HepG2 (cell line): ENCODE results near the gene EPG5. TPM values are rescaled to one million over a fixed set of nuclear protein-coding genes. Genes with fewer than 3 reads are reported as not detected.

Source experiments
- CBX2 ChIP-seq, 2 experiments: fragments of 200-600 bp in 1 of 2; sonication (generic); formaldehyde crosslinking in 1 of 2; IDR thresholded peaks; 2 replicates each; pipeline versions ENCODE4 v1.7.0 to v1.8.1; 2018 to 2022; ENCODE audit warnings: low read depth in 2 of 2, low read length in 1 of 2, mild to moderate bottlenecking in 1 of 2, missing genetic modification reagents in 1 of 2
- CC2D1A ChIP-seq: sonication (generic); formaldehyde crosslinking; IDR thresholded peaks from 2 replicates; pipeline ENCODE4 v1.8.1; 2023; ENCODE audit warnings: mild to moderate bottlenecking, missing genetic modification reagents
- DNMT3B ChIP-seq: conservative IDR thresholded peaks from 2 replicates; pipeline ENCODE4 v1.6.1; 2016; ENCODE audit warnings: missing biosample characterization, control low read depth
- GABPB1 ChIP-seq: IDR thresholded peaks from 2 replicates; pipeline ENCODE4 v1.6.1; 2016; ENCODE audit warnings: mild to moderate bottlenecking, missing genetic modification reagents, moderate library complexity, missing compliant biosample characterization
- HNF4G ChIP-seq, 2 experiments: sonication (generic) in 1 of 2; formaldehyde crosslinking in 1 of 2; IDR thresholded peaks; 2 replicates each; pipeline versions ENCODE4 v1.4.0 to v1.6.1; 2011 to 2020; ENCODE audit warnings: borderline replicate concordance in 2 of 2, low read depth in 2 of 2, mild to moderate bottlenecking in 2 of 2, low read length in 1 of 2, missing genetic modification reagents in 1 of 2, moderate library complexity in 1 of 2
- HOXD1 ChIP-seq: sonication (generic); formaldehyde crosslinking; IDR thresholded peaks from 2 replicates; pipeline ENCODE4 v1.5.0; 2020; ENCODE audit warnings: missing genetic modification reagents
- IRF1 ChIP-seq: sonication (generic); formaldehyde crosslinking; IDR thresholded peaks from 2 replicates; pipeline ENCODE4 v1.4.0; 2020; ENCODE audit warnings: low read depth, mild to moderate bottlenecking, missing genetic modification reagents
- MTERF4 ChIP-seq: sonication (generic); formaldehyde crosslinking; IDR thresholded peaks from 2 replicates; pipeline ENCODE4 v1.8.0; 2023; ENCODE audit warnings: mild to moderate bottlenecking, missing genetic modification reagents
- MZF1 ChIP-seq: sonication (generic); formaldehyde crosslinking; IDR thresholded peaks from 2 replicates; pipeline ENCODE4 v1.8.1; 2023; ENCODE audit warnings: mild to moderate bottlenecking, missing genetic modification reagents, borderline replicate concordance
- PAX8 ChIP-seq: sonication (generic); formaldehyde crosslinking; IDR thresholded peaks from 2 replicates; pipeline ENCODE4 v1.8.0; 2022; ENCODE audit warnings: mild to moderate bottlenecking, missing genetic modification reagents, borderline replicate concordance
- RELA ChIP-seq: sonication (generic); formaldehyde crosslinking; IDR thresholded peaks from 2 replicates; pipeline ENCODE4 v1.4.0; 2020; ENCODE audit warnings: missing genetic modification reagents
- SMARCC2 ChIP-seq: fragments of 450-650 bp; IDR thresholded peaks from 2 replicates; pipeline ENCODE4 v1.6.1; 2017; ENCODE audit warnings: antibody characterized with exemption, mild to moderate bottlenecking
- TBL1XR1 ChIP-seq: fragments of 150-350 bp; IDR thresholded peaks from 2 replicates; pipeline ENCODE4 v1.6.1; 2014; ENCODE audit warnings: borderline replicate concordance, low read length; ENCODE audit not compliant: partially characterized antibody
- TOE1 ChIP-seq: sonication (generic); formaldehyde crosslinking; IDR thresholded peaks from 2 replicates; pipeline ENCODE4 v1.4.0; 2020; ENCODE audit warnings: mild to moderate bottlenecking, missing genetic modification reagents
- YEATS2 ChIP-seq: sonication (generic); formaldehyde crosslinking; IDR thresholded peaks from 2 replicates; pipeline ENCODE4 v1.4.0; 2020; ENCODE audit warnings: missing genetic modification reagents, borderline replicate concordance
- ZMAT5 ChIP-seq: sonication (generic); formaldehyde crosslinking; IDR thresholded peaks from 2 replicates; pipeline ENCODE4 v1.5.0; 2020; ENCODE audit warnings: mild to moderate bottlenecking, low read depth, missing genetic modification reagents, borderline replicate concordance
- ZNF224 ChIP-seq: sonication (generic); formaldehyde crosslinking; IDR thresholded peaks from 2 replicates; pipeline ENCODE4 v1.5.0; 2020; ENCODE audit warnings: mild to moderate bottlenecking, missing genetic modification reagents
- ZNF281 ChIP-seq: sonication (generic); formaldehyde crosslinking; IDR thresholded peaks from 2 replicates; pipeline ENCODE4 v1.4.0; 2020; ENCODE audit warnings: missing genetic modification reagents, borderline replicate concordance
- ZNF331 ChIP-seq: sonication (generic); formaldehyde crosslinking; IDR thresholded peaks from 2 replicates; pipeline ENCODE4 v1.4.0; 2020; ENCODE audit warnings: missing genetic modification reagents
- ZNF33A ChIP-seq: sonication (generic); formaldehyde crosslinking; IDR thresholded peaks from 2 replicates; pipeline ENCODE4 v1.5.1; 2020; ENCODE audit warnings: missing genetic modification reagents, mild to moderate bottlenecking, moderate library complexity, borderline replicate concordance
- ZNF343 ChIP-seq: sonication (generic); formaldehyde crosslinking; IDR thresholded peaks from 2 replicates; pipeline ENCODE4 v1.4.0; 2020; ENCODE audit warnings: mild to moderate bottlenecking, missing genetic modification reagents
- ZNF576 ChIP-seq: sonication (generic); formaldehyde crosslinking; IDR thresholded peaks from 2 replicates; pipeline ENCODE4 v1.4.0; 2020; ENCODE audit warnings: mild to moderate bottlenecking, missing genetic modification reagents
- polyA plus RNA-seq, 8 experiments: library from polyadenylated mRNA; depleted of rRNA in 3 of 8; stranded (reverse) in 7 of 8; unstranded in 1 of 8; fragments of >200 nt; fragmentation: Illumina TruSeq in 4 of 8; extraction: Trizol in 4 of 8; gene quantifications; 2 replicates each; pipeline versions ENCODE4 v1.2.1 to v1.2.3, GENCODE V29; 2011 to 2016; ENCODE audit warnings: low read depth in 4 of 8, missing spikeins in 1 of 8, mixed read lengths in 1 of 8; ENCODE audit not compliant: insufficient read depth in 1 of 8
- total RNA-seq, 5 experiments: library from RNA; depleted of rRNA; stranded (reverse); fragments of >200 nt; fragmentation: Illumina TruSeq; extraction: Trizol; gene quantifications; 2 replicates each; pipeline ENCODE4 v1.2.3, GENCODE V29; 2016; ENCODE audit warnings: low read depth in 1 of 5

EPG5 gene
- total and polyA plus RNA-seq, 2 of the 13 experiments (the other 11 are each of a cell fraction or from before 2014, with no cell fraction given), result 6.7 to 9.3 TPM

- TF ChIP-seq ZNF281 (CRISPR knock-in tag), result no peak
- no peak for TF ChIP-seq RELA (CRISPR knock-in tag)
- no peak for TF ChIP-seq DNMT3B (CRISPR knock-in tag)
- no peak for TF ChIP-seq ZMAT5 (CRISPR knock-in tag)
- TF ChIP-seq CBX2 (IDR thresholded peaks at IDR 0.05; ENCODE audit: low read depth, low read length), result no peak
- no peak for TF ChIP-seq CBX2 (CRISPR knock-in tag; IDR thresholded peaks at IDR 0.05; ENCODE audit: low read depth)
- peak; percentile 93 for TF ChIP-seq YEATS2
- no peak for TF ChIP-seq SMARCC2
- peak; percentile 84 for TF ChIP-seq ZNF331 (CRISPR knock-in tag)
- no peak for TF ChIP-seq IRF1
- no peak for TF ChIP-seq TOE1 (CRISPR knock-in tag)
- no peak for TF ChIP-seq MTERF4
- 0 out of 2 replicates have a peak, but pooled peaks have one; percentile 32 for TF ChIP-seq ZNF343 (CRISPR knock-in tag)
- peak; percentile 84 for TF ChIP-seq TBL1XR1
- TF ChIP-seq PAX8 (CRISPR knock-in tag), result no peak
- TF ChIP-seq ZNF224 (CRISPR knock-in tag), result no peak
- TF ChIP-seq ZNF576 (CRISPR knock-in tag), result no peak
- no peak for TF ChIP-seq CC2D1A (CRISPR knock-in tag)
- TF ChIP-seq GABPB1 (CRISPR knock-in tag), result peak; percentile 84
- TF ChIP-seq ZNF33A (CRISPR knock-in tag), result 0 out of 2 replicates have a peak, but pooled peaks have one; percentile 33
- no peak for TF ChIP-seq MZF1
- TF ChIP-seq HNF4G (IDR thresholded peaks at IDR 0.05; ENCODE audit: borderline replicate concordance, low read depth, low read length), result peak; percentile 8; the same call in 1 of the 2 replicates
- no peak for TF ChIP-seq HNF4G (CRISPR knock-in tag; IDR thresholded peaks at IDR 0.05; ENCODE audit: borderline replicate concordance, low read depth)
- TF ChIP-seq HOXD1 (CRISPR knock-in tag), result no peak
Observed at GRCh38 chr18:45967007-45967706, at the start of gene EPG5 (continued).
